GM19240 (cell line): ENCODE measurements around the gene SQSTM1.
"Not testable (repeated sequence)": the region's sequence is repeated elsewhere in the genome, so short reads cannot be mapped to it uniquely, and the experiment has no call there.

Source experiments
- DNase-seq: peaks from one replicate; pipeline ENCODE4 v3.0.0; 2011; ENCODE audit warnings: low spot score; ENCODE audit not compliant: insufficient read length

SQSTM1 gene

DNA sequence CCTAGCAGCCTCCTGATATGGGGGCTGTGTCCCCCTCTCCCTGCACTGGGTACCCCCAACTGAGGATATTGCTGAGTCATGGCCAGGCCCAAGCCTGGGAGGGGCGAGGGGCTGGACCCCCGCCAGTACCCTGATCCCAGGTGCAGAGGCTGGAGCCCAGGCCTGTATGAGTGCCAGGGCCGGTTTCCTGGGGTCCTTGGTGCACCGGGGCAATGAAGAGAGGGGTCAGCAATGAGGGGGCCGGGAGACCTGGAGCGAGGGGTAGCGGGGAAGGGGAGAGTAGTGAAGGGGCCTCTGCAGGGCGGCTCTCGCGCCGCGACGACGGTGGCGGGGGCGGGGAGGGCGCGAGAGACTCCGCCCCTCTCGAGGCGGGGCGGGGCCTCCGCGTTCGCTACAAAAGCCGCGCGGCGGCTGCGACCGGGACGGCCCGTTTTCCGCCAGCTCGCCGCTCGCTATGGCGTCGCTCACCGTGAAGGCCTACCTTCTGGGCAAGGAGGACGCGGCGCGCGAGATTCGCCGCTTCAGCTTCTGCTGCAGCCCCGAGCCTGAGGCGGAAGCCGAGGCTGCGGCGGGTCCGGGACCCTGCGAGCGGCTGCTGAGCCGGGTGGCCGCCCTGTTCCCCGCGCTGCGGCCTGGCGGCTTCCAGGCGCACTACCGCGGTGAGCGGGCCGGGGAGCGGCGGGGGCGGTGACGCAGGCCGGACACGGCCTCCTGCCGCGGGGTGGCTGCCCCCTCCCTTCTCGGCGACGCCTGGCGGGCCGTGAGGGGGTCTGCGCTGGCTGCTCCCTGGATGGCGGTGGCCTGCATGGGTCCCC is at the start of gene SQSTM1:
TSS of gene SQSTM1 (plus strand) at position 423 of the 815 bp plus-strand sequence. CDS start at position 455, 32 bp downstream.
- peak; percentile 69 for DNase-seq

DNA sequence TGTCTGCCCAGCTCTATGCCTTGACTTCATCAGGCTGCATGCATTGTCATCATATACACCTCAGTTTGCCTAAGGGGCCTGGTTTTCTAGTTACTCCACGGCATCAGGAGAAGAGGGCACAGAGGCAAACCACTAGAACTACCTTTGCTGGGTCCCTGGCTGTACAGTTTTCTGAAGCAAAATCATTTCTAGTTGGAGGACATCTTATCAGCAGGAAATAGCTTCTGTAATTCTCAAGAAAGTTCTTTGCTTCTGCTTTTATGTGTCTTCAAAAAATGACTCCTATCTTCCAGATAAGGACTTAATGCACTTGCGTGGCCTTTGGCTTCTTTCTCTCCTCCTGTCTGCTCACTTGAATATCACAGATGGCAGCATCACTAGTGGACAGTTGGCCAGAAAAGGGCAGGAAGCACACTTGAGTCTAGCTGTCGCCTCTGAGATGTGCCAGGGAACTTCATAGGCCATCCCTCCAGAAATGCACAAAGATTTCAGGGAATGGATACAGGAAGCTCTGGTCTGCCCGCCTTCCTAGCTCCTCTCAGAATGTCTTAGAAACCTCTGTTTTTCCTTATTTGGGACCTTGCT is 49.3 kb upstream of the SQSTM1 start:
- DNase-seq, result no peak

DNA sequence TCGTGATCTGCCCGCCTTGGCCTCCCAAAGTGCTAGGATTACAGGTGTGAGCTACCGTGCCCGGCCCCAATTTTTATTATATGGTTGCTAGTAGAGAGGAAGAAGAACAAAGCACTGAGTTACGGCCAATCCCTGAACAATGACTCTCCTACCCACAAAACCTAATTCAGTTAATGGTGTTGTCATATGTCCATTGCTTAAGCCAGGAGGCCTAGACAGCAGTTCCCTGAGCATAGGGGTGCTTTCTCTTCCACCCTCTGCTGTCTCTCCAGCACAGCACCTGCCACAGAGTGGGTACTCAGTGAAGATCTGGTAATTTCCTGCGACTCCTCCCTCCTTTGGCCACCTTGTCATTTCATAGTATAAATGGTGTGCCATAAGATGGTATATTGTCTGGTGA is 48.4 kb upstream of the SQSTM1 start:
- no peak for DNase-seq

DNA sequence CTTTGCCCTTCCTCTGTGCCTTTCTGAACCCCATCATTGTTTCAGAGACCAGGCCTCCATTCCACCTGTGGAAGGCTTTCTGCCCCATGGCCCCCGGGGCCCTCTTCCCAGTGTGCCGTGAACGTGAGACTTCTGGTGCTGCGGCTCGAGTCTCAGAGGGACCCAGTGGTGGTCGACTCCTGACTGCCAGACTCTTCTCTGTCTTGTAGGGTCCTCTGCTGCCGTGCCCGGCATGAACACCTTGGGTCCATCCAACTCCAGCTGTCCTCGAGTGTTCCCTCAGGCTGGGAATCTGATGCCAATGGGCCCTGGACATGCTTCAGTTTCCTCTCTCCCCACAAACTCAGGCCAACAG is 47.0 kb upstream of the SQSTM1 start:
- no peak for DNase-seq

DNA sequence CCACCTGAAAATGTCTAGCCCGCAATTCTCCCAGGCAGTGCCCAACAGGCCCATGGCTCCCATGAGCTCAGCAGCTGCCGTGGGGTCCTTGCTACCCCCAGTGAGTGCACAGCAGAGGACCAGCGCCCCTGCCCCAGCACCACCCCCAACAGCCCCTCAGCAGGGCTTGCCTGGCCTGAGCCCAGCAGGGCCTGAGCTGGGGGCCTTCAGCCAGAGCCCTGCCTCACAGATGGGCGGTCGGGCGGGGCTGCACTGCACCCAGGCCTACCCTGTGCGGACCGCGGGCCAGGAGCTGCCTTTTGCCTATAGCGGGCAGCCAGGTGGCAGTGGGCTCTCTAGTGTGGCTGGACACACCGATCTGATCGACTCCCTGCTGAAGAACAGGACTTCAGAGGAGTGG is 46.3 kb upstream of the SQSTM1 start:
- DNase-seq, result no peak

DNA sequence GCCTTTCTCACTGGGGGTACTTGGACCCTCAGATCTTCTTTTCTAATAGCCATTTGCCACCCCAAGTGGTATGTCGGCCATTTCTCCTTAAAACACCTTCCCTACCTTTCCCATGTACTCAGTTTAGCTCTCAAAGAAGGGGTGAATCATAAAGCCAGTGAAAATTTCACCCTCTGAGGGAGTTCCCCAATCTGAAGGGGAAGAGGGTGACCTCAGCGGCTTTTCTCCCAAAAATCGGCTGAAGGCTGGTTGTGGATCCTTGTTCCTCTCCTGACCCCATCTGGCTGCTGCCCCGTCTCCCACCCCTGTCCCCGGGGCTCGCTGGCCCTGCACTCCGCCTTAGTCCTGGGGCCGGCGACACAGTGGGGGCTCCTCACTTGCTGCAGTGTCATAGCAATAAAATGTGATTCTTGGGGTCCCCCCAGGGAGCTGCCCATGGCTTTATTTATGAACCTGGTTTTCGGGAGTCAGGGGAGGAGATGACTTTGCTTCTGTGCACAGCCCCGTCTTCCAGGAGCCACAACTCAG is 44.2 kb upstream of the SQSTM1 start:
- DNase-seq, result no peak

DNA sequence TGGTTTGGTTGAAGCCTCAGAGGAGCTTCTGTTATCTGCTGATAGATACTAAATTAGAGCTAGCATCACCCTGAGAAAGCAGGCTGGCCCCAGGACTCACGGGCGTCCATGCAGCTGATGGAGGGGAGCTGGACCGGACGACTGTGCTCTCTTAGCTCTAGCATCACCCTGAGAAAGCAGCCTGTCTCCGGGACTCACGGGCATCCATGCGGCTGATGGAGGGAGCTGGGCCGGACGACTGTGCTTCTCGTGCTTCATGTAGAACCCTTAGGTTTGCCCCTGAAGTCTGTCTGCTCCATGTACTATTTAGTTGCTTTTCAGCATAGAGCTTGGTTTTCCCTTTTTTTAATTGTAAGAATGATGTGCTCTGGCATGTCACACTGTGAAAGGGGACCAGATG is 43.2 kb upstream of the SQSTM1 start:
- DNase-seq, result no peak

DNA sequence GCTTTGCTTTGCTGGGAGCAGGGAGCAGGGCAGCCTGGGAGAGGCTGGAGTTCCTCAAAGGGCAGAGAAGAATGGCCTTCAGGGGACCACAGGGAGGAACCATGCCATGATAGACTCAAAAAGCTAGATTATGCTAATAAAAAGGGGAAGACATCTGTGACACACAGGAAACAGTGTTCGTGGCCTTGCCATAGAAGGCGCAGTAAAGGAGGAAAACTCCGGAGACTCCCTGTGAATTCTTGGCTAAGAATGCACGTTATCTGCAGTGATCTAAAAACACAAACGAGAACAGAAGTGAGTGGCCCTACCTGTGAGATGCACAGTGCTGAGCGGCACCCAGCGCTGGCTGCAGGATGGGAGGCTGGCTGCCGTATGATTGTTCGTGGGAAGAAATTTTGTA is 42.8 kb upstream of the SQSTM1 start:
- DNase-seq, result no peak

DNA sequence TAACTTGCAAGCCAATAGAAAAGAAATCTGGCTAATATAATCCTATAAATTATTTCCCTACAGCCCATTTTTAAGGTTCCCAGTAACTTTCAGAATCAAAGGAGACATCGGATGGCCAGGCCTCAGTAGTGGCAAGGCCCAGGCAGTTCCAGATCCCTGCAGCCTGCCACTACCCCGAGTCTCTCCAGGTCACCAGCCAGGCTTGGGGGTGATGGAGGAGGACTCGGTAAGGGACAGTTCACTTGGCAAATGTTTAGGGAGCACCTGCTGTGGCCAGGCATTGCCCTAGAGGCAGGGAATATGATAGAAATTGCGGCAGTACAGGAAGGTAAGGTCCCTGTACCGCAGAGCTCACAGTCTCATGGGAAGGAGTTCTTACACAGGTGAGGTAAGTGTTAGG is 42.1 kb upstream of the SQSTM1 start:
- no peak for DNase-seq

DNA sequence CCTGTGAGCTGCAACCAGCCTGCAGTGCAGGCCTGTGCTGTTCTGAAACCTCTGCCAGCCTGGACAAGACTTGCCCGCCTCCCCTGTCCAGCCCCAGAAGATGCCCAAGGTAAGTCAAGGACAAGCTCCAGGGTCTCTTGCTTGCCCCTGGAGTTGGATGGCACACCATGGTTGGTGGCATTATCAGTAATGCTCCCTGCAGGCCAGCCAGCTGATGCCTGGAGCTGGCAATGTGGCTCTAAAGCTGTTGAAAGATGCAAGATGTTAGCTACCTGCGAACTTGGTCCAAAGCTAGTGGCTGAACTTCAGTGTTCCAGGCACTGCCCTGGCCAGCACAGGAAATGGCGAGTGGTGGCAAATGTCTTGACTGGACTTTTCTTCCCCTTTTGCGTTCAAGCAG is 40.9 kb upstream of the SQSTM1 start:
- DNase-seq, result no peak

DNA sequence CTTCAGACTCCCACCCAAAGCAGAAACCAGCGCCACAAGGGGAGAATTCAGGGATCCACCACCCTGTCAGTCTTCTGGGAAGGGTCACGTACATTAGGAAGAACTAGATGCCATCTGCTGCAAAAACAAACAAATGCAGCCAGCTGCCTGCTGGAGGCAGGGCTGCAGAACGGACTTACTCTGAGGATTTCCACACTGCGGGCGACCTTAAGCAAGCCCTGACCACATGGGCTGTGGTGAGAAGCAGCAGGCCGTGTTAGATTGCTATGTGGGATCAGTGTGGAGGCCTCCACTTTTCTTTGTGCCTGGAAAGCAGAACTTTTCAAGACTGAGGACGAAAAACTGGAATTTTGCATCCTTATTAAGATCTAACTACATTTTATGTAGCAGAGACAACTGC is 40.3 kb upstream of the SQSTM1 start:
- DNase-seq, result no peak

DNA sequence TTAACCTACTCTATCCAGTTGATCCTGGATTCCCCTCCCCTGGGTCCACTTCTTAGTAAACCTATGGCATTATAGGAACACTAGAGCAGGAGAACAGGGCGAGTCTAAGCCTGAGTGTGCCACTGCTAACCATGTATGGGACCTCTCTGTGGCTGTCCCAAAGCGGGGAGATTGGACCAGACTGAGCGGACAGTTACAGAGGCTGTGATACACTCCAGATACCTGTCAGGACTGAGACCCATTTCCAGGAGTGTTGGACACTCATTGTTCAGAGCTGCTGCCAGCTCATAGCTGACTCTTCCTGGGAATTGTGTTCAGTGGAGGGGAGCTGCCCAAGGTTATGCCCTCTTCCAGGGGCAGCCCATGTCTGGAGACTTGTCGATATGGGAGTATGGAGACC is 38.9 kb upstream of the SQSTM1 start:
- no peak for DNase-seq

DNA sequence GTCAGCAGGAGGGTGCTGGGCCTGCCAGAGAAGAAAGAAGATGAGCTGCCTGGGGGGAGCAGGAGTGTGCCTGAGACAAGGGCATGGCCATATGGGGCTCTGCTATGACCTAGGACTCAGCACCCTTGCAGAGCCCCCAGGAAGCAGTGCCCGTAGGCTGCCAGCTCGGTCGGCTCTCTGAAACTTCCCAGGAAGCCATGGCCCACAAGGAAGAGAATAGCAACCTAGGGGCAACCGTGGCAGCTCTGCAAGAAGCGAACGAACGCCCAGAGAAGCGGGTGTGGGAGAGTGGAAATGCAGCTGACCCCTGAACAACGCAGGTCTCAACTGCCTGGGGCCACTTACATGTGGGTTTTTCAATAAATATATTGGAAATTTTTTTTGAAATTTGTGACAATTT is 37.6 kb upstream of the SQSTM1 start:
- no peak for DNase-seq

DNA sequence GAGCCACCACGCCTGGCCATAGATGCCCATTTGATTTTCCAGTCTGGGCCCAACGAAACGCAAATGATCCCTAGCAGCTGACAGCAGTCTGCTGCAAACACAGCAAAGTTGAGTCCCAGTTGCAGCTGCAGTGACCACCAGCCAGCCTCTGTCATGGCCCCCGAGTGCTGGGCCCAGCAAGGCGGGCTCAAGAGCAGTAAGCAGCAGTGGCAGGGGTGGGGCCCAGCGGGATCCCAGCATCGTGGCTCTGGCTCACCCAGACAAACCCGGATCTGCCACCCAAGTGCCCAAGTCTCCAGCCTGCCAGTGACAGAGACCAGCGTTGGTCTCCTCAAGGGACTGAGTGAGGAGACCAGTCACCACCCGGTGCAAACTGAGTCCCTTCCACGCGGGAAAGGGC is 33.8 kb upstream of the SQSTM1 start:
- DNase-seq, result no peak

DNA sequence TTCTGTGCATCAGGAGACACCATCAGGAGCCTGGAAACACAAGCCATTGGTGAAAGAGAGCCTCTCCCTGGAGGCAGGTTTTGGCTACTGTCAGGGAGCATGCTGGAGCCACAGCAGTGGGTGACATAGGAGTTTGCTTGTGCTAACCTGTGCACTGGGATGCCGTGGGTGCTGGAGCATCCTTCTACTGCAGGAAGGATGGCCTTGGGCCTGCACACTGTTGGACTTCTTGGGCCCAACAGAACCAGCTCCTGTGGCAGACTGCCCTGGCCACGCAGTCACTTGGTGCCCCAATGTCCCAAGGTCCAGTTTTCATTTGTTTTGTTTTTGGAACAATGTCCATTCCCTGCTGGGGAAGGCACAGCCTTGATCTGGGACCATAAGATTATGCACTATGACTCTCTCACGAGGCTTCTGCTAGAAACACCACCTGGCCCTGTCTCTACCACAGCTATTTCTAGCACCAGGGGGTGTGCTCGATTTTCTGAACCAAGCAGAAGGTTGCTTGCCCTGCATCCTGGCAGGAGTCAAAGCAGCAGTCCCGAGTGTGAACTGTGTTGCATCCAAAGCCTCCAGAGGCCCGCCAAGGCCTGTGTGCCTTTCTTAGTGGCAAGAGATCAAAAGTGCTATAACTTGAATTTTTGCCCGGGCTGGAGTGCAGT is 32.4 kb upstream of the SQSTM1 start:
- DNase-seq, result no peak

DNA sequence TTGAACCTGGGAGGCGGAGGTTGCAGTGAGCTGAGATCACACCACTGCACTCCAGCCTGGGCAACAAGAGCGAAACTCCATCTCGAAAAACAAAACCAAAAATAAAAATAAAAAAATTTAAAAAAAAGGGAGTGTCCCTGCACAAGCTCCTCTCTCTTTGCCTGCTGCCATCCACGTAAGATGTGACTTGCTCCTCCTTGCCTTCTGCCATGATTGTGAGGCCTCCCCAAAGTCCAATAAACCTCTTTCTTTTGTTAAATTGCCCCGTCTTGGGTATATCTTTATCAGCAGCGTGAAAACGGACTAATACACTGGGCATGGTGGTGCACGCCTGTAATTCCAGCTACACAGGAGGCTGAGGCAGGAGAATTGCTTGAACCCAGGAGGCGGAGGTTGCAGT is 31.4 kb upstream of the SQSTM1 start:
- DNase-seq, result not testable (repeated sequence)

DNA sequence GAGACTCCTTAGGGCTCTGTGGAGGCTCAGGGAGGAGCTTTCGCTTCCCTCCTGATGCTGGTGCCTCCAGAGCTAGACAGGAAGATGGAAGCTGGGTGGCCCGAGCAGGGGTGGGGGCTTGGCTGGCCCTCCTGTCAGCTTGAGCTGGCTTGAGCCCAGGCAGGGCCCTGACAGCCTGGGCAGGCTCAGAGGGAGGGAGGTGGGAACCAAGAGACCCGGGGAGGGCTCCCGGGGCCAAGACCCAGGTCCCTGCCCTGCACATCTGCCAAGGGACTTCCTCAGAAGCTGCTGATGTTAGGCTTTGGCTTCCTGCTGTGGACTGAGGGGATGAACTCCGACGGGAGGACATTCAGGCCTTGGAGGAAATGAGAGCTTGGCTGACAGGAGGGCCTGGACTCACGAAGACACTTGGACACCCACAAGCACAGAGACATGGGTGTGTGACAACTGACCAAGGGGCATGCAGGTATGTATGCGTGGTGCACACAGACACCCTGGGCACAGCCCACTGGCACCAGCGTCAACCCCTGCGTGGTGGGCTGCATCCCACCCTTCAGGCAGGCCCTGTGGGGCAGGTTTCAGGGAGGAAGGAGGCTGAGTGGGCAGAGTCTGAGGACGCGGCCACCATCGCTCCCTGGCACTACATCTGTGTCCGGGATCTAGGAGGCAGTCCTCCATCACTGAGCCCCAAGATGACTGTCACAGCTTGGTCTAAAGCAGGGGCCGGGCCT is 28.7 kb upstream of the SQSTM1 start:
- no peak for DNase-seq

DNA sequence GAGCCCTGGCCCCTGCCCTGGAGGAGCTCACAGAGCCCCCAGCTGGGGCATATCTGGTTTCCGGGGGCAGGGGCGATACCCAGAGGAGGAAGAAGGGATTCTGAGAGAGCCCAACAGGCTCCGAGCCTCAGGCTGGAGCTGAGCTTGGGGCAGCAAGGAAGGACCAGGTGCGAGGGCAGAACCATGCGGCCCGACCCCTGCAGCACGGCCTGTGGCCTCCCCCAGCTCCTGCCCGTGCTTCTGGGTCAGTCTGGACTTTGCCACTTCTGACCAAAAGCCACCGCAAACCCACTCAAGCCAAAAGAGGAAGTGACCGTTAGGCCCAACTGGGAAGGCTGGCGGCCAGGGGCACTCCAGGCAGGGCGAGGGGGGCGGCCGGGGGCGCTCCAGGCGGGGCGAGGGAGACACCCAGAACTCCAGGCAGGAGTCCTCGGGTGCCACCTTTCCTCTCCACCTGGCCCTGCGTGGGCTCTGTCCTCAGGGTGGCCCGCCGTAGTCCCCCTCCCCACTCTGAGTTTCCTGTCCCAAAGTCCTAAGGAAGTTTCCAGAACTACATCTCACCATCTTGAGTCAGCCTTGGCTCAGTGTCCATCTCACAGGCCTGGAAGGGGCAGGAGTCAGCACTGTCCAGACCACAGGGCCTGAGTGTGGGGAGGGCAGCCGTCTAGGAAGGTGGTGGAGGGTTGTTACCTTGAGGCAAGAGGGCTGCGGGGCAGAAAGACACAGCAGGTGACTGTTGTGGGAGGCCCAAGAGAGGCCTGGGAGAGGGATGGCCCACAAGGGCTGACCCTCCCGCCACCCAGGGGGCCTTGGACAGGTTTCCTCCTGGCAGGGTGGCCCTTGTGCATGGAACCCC is 27.9 kb upstream of the SQSTM1 start:
- no peak for DNase-seq

DNA sequence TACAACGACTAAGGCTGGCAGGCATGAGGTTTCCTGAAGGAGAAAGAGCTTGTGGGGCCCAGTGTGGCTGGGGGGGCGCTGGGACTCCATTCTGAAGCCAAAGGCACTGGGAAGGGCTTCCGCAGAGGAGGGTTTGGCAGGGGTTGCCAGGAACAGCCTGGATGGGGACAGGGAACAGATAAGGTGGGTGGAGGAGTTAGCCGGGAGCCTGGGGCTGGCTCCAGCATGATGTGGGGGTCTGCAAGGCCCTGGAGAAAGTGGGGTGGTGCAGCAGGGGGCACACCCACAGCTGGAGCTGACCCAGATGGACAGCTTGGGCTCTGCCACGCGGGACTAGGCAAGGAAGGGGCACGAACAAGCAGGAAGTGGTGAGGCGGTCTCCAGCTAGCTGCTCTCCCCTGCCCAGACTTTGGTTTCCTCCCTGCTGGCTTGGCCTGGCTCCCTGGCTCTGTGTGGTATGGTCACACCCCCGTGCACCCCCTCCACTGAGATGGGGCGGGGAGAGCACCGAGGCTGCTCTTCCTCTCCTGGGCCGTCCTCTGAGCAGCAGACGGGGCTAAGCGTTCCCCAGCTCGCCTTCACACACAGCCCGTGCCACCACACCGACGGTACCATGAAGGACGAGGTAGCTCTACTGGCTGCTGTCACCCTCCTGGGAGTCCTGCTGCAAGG is 27.1 kb upstream of the SQSTM1 start, which contains the start of gene LTC4S:
TSS of gene LTC4S (plus strand) at position 519 of the 672 bp plus-strand sequence. CDS start at position 614, 95 bp downstream.
- no peak for DNase-seq

DNA sequence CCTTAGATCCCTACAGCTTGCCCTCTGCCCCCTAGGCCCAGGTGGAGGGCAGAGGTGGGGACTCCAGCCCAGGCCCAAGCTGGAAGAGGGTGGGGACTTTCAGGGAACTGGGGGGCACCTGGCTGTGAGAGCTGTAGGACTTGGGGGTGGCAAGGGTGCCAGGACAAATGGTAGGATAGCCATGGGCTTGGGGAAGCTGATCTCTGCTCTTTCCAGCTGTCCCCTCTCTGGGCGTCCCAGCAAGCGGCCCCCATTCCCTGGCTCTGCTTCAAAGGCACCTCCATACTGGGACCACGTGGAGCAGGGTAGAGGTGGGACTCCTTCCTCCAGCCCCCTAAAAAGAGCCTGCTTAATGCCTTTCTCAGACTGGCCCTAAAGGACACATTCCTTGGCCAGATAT is 26.5 kb upstream of the SQSTM1 start:
- DNase-seq, result no peak
